ENCODE measurements around the gene CHDH.

DNA sequence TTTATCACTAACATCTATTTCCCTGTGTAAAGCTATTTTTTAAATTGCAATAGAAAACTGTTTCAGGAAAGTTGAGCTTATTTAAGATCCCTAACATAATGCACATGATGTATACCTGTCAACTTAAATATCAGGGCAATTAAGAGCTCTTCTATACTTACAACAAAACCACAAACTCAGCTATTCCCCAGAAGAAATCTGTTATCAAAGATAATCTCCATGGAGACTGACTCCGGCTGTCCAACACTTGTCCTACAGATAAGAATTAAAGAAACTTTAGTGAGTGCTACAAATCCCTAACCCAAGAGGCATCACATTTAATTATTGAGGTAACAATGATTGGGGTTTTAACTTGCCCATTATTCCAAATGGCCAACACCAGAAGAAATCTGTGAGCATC, 42.0 kb upstream of the CHDH start:
- TF ChIP-seq POLR2AphosphoS5 (IDR thresholded peaks at IDR 0.05; ENCODE audit: borderline replicate concordance, low read depth, low read length) (no peak), EZH2 (IDR thresholded peaks at IDR 0.05) (no peak), FOXP2 (optimal IDR thresholded peaks at IDR 0.05; ENCODE audit: control extremely low read depth, extremely low read length, insufficient read depth) (no peak)
